HEK293 (cell line): ENCODE measurements around the gene EVI5L.

Experiments
- CTCF ChIA-PET: fragments of 350-600 bp; formaldehyde crosslinking; extraction: SDS; loops from one replicate; lab custom pipeline; 2021; ENCODE audit warnings: antibody characterized with exemption; lab: Yijun Ruan, JAX
- POLR2A ChIA-PET: fragments of 300-600 bp; formaldehyde crosslinking; extraction: SDS; loops from one replicate; lab custom pipeline; 2020; ENCODE audit warnings: antibody characterized with exemption, inconsistent platforms; lab: Yijun Ruan, JAX
- H3K27ac ChIP-seq: fragments of 200-500 bp; sonication (Bioruptor generic); 2 replicates; pipeline ENCODE4 v1.5.1; 2014; ENCODE audit warnings: low read depth, low read length, control low read depth, inconsistent platforms; ENCODE audit errors: extremely low read depth
- H3K36me3 ChIP-seq, 2 experiments: fragments of 200-500 bp in 1 of 2; sonication (Bioruptor generic) in 1 of 2; 1 replicate in 1 of 2; 2 replicates in 1 of 2; pipeline ENCODE4 v1.5.1; 2014 to 2017; ENCODE audit warnings: inconsistent platforms in 2 of 2, low read length in 2 of 2; ENCODE audit not compliant: control insufficient read depth in 2 of 2, insufficient read depth in 1 of 2
- H3K4me1 ChIP-seq: fragments of 200-500 bp; sonication (Bioruptor generic); 2 replicates; pipeline ENCODE4 v1.5.1; 2014; ENCODE audit warnings: mild to moderate bottlenecking, low read length, inconsistent platforms; ENCODE audit not compliant: control insufficient read depth, insufficient read depth
- H3K4me3 ChIP-seq: 2 replicates; pipeline ENCODE4 v1.5.1; 2011; ENCODE audit warnings: low read depth, mild to moderate bottlenecking, control low read depth, low read length, moderate library complexity
- H3K9me3 ChIP-seq: fragments of 200-500 bp; sonication (Bioruptor generic); 2 replicates; pipeline ENCODE4 v1.5.1; 2014; ENCODE audit warnings: low read depth, low read length, inconsistent platforms; ENCODE audit not compliant: control insufficient read depth, insufficient read depth
- PRDM1 ChIP-seq: fragments of 450-650 bp; formaldehyde crosslinking; IDR thresholded peaks from 2 replicates; pipeline ENCODE4; 2016; ENCODE audit warnings: missing biosample characterization, missing genetic modification characterization
- TRIM28 ChIP-seq: IDR thresholded peaks from 2 replicates; pipeline ENCODE4 v1.6.1; 2011; ENCODE audit warnings: low read length, control low read depth, borderline replicate concordance
- ZBTB20 ChIP-seq: fragments of 450-650 bp; formaldehyde crosslinking; IDR thresholded peaks from 2 replicates; pipeline ENCODE4 v1.5.1; 2016; ENCODE audit warnings: missing biosample characterization, missing genetic modification characterization
- ZNF138 ChIP-seq: fragments of 450-650 bp; formaldehyde crosslinking; IDR thresholded peaks from 2 replicates; pipeline ENCODE4 v1.5.1; 2016; ENCODE audit warnings: missing biosample characterization, missing genetic modification characterization, borderline replicate concordance
- ZNF146 ChIP-seq: fragments of 450-650 bp; formaldehyde crosslinking; IDR thresholded peaks from 2 replicates; pipeline ENCODE4 v1.5.1; 2016; ENCODE audit warnings: missing biosample characterization, missing genetic modification characterization
- ZNF174 ChIP-seq: fragments of 450-650 bp; formaldehyde crosslinking; IDR thresholded peaks from 2 replicates; pipeline ENCODE4 v1.5.0; 2017; ENCODE audit warnings: missing biosample characterization, mild to moderate bottlenecking, missing genetic modification characterization
- ZNF214 ChIP-seq: fragments of 450-650 bp; formaldehyde crosslinking; IDR thresholded peaks from 2 replicates; pipeline ENCODE4 v1.5.1; 2017; ENCODE audit warnings: missing biosample characterization, mild to moderate bottlenecking, missing genetic modification characterization, borderline replicate concordance
- ZNF292 ChIP-seq: fragments of 450-650 bp; formaldehyde crosslinking; IDR thresholded peaks from 2 replicates; pipeline ENCODE4 v1.5.1; 2016; ENCODE audit warnings: low read depth, missing biosample characterization, missing genetic modification characterization, borderline replicate concordance
- ZNF335 ChIP-seq: fragments of 450-650 bp; formaldehyde crosslinking; conservative IDR thresholded peaks from 2 replicates; pipeline ENCODE4 v1.5.1; 2016; ENCODE audit warnings: missing biosample characterization, missing genetic modification characterization
- ZNF423 ChIP-seq: fragments of 450-650 bp; formaldehyde crosslinking; IDR thresholded peaks from 2 replicates; pipeline ENCODE4 v1.5.1; 2016; ENCODE audit warnings: missing biosample characterization, missing genetic modification characterization
- ZNF544 ChIP-seq: fragments of 450-650 bp; formaldehyde crosslinking; IDR thresholded peaks from 2 replicates; pipeline ENCODE4 v1.5.0; 2017; ENCODE audit warnings: missing biosample characterization, missing genetic modification characterization
- ZNF623 ChIP-seq: fragments of 450-650 bp; formaldehyde crosslinking; IDR thresholded peaks from 2 replicates; pipeline ENCODE4 v1.5.1; 2016; ENCODE audit warnings: missing biosample characterization, missing genetic modification characterization
- ZNF785 ChIP-seq: fragments of 450-650 bp; formaldehyde crosslinking; IDR thresholded peaks from 2 replicates; pipeline ENCODE4 v1.5.1; 2016; ENCODE audit warnings: missing biosample characterization, missing genetic modification characterization
- ZNF830 ChIP-seq: fragments of 450-650 bp; IDR thresholded peaks from 2 replicates; pipeline ENCODE4 v1.5.0; 2018; ENCODE audit warnings: missing biosample characterization, missing genetic modification characterization, low read depth, mild to moderate bottlenecking, moderate library complexity
- TF ChIP-seq, protein P1 (sequence below): fragments of 450-650 bp; formaldehyde crosslinking; IDR thresholded peaks from 2 replicates; pipeline ENCODE4 v1.5.1; 2016; ENCODE audit warnings: missing biosample characterization, missing genetic modification characterization
- TF ChIP-seq, protein P2 (sequence below): fragments of 450-650 bp; formaldehyde crosslinking; IDR thresholded peaks from 2 replicates; pipeline ENCODE4 v1.5.1; 2017; ENCODE audit warnings: missing biosample characterization, missing genetic modification characterization
- TF ChIP-seq, protein P3 (sequence below): fragments of 450-650 bp; formaldehyde crosslinking; IDR thresholded peaks from 2 replicates; pipeline ENCODE4 v1.5.1; 2016; ENCODE audit warnings: missing biosample characterization, missing genetic modification characterization
- TF ChIP-seq, protein P4 (sequence below): fragments of 450-650 bp; formaldehyde crosslinking; IDR thresholded peaks from 2 replicates; pipeline ENCODE4 v1.5.1; 2016; ENCODE audit warnings: missing biosample characterization, missing genetic modification characterization
- TF ChIP-seq, protein P5 (sequence below): fragments of 450-650 bp; formaldehyde crosslinking; IDR thresholded peaks from 2 replicates; pipeline ENCODE4 v1.5.1; 2016; ENCODE audit warnings: missing biosample characterization, missing genetic modification characterization

EVI5L gene

DNA sequence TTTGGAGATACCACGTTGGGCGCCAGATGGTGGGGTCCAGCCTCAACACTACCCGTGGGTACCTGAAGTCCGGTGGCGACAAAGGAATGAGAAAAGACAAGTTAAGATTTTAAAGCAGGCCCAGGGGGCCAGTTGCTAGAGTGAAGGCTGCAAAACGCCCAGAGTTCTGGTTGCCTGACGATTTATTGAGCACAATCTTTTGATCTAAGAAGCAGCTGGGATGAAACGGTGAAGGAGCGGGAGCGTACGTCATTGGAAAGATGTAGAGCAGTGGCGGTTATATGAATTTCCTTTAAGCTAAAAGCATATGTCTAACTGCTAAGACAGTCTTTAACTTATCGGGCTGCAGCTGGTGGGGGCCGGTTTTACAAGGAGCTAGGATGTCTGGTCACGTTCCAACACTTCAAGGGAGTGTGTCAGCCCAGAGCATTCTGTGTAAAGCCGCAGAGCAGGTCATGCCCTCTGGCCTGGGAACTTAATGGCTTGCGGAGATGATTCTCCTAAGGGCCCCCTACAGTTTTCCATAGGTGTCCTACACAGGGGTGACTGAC is 28.9 kb upstream of the EVI5L start:
- H3K9me3 ChIP-seq, result no peaks in the 10 kb centered on the region
- TF ChIP-seq, protein P1, sequence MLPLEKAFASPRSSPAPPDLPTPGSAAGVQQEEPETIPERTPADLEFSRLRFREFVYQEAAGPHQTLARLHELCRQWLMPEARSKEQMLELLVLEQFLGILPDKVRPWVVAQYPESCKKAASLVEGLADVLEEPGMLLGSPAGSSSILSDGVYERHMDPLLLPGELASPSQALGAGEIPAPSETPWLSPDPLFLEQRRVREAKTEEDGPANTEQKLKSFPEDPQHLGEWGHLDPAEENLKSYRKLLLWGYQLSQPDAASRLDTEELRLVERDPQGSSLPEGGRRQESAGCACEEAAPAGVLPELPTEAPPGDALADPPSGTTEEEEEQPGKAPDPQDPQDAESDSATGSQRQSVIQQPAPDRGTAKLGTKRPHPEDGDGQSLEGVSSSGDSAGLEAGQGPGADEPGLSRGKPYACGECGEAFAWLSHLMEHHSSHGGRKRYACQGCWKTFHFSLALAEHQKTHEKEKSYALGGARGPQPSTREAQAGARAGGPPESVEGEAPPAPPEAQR, result no peak
- TF ChIP-seq ZNF335 (tag by site-specific recombination) (no peak), ZBTB20 (tag by site-specific recombination) (no peak), ZNF292 (tag by site-specific recombination) (no peak), ZNF214 (tag by site-specific recombination) (no peak), ZNF623 (tag by site-specific recombination) (no peak), ZNF830 (tag by site-specific recombination) (no peak), ZNF174 (tag by site-specific recombination) (no peak), ZNF785 (no peak), ZNF138 (tag by site-specific recombination) (no peak), TRIM28 (no peak), ZNF146 (tag by site-specific recombination) (no peak), ZNF544 (tag by site-specific recombination) (no peak), ZNF423 (no peak), PRDM1 (tag by site-specific recombination) (no peak)
- TF ChIP-seq, protein P2, sequence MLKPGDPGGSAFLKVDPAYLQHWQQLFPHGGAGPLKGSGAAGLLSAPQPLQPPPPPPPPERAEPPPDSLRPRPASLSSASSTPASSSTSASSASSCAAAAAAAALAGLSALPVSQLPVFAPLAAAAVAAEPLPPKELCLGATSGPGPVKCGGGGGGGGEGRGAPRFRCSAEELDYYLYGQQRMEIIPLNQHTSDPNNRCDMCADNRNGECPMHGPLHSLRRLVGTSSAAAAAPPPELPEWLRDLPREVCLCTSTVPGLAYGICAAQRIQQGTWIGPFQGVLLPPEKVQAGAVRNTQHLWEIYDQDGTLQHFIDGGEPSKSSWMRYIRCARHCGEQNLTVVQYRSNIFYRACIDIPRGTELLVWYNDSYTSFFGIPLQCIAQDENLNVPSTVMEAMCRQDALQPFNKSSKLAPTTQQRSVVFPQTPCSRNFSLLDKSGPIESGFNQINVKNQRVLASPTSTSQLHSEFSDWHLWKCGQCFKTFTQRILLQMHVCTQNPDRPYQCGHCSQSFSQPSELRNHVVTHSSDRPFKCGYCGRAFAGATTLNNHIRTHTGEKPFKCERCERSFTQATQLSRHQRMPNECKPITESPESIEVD (tag by site-specific recombination), result no peak
- TF ChIP-seq, protein P3, sequence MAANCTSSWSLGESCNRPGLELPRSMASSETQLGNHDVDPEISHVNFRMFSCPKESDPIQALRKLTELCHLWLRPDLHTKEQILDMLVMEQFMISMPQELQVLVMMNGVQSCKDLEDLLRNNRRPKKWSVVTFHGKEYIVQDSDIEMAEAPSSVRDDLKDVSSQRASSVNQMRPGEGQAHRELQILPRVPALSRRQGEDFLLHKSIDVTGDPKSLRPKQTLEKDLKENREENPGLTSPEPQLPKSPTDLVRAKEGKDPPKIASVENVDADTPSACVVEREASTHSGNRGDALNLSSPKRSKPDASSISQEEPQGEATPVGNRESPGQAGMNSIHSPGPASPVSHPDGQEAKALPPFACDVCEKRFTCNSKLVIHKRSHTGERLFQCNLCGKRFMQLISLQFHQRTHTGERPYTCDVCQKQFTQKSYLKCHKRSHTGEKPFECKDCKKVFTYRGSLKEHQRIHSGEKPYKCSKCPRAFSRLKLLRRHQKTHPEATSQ, result no peak
- TF ChIP-seq, protein P4, sequence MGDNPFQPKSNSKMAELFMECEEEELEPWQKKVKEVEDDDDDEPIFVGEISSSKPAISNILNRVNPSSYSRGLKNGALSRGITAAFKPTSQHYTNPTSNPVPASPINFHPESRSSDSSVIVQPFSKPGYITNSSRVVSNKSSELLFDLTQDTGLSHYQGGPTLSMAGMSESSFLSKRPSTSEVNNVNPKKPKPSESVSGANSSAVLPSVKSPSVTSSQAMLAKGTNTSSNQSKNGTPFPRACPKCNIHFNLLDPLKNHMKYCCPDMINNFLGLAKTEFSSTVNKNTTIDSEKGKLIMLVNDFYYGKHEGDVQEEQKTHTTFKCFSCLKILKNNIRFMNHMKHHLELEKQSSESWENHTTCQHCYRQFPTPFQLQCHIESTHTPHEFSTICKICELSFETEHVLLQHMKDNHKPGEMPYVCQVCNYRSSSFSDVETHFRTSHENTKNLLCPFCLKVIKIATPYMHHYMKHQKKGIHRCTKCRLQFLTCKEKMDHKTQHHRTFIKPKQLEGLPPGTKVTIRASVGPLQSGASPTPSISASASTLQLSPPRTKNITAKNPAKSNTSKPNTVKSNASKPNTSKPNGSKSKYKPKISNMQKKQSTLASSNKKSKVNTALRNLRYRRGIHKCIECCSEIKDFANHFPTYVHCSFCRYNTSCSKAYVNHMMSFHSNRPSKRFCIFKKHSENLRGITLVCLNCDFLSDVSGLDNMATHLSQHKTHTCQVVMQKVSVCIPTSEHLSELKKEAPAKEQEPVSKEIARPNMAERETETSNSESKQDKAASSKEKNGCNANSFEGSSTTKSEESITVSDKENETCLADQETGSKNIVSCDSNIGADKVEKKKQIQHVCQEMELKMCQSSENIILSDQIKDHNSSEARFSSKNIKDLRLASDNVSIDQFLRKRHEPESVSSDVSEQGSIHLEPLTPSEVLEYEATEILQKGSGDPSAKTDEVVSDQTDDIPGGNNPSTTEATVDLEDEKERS (tag by site-specific recombination), result no peak
- TF ChIP-seq, protein P5, sequence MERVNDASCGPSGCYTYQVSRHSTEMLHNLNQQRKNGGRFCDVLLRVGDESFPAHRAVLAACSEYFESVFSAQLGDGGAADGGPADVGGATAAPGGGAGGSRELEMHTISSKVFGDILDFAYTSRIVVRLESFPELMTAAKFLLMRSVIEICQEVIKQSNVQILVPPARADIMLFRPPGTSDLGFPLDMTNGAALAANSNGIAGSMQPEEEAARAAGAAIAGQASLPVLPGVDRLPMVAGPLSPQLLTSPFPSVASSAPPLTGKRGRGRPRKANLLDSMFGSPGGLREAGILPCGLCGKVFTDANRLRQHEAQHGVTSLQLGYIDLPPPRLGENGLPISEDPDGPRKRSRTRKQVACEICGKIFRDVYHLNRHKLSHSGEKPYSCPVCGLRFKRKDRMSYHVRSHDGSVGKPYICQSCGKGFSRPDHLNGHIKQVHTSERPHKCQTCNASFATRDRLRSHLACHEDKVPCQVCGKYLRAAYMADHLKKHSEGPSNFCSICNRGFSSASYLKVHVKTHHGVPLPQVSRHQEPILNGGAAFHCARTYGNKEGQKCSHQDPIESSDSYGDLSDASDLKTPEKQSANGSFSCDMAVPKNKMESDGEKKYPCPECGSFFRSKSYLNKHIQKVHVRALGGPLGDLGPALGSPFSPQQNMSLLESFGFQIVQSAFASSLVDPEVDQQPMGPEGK (tag by site-specific recombination), result no peak
- ChIA-PET CTCF (interaction anchor here (0.6 to 7.3 kb wide), 10 partner anchors 16 to 447 kb away, joined by 3 to 80 read pairs (median 4); partner anchors contain the start of gene TRAPPC5), POLR2A (interaction anchor here (0.6 kb wide), 1 partner anchor 145 kb away, joined by 3 read pairs; no protein-coding TSS in a partner anchor)
- H3K4me3 ChIP-seq, result no peak overlapping the region
- H3K27ac ChIP-seq, result no peak overlapping the region
- no peaks in the 10 kb centered on the region for H3K4me1 ChIP-seq
- H3K36me3 ChIP-seq, result no peaks in the 10 kb centered on the region
